HepG2 (cell line): ENCODE data around the gene ISCU.

Experiments
- EP300 ChIP-seq, 3 experiments: sonication (generic) in 1 of 3; formaldehyde crosslinking in 1 of 3; IDR thresholded peaks; 2 replicates each; pipeline versions ENCODE4 v1.5.1 to v1.6.1; 2011 to 2020; ENCODE audit warnings: low read depth in 2 of 3, low read length in 2 of 3, borderline replicate concordance in 1 of 3, improper control_type of control experiment in 1 of 3, mild to moderate bottlenecking in 1 of 3, missing genetic modification reagents in 1 of 3, moderate library complexity in 1 of 3
- HNRNPL ChIP-seq: fragments of 200-400 bp; formaldehyde crosslinking; IDR thresholded peaks from 2 replicates; pipeline ENCODE4 v1.6.1; 2017; ENCODE audit warnings: mild to moderate bottlenecking, low read depth, low read length
- ZNF121 ChIP-seq: sonication (generic); formaldehyde crosslinking; IDR thresholded peaks from 2 replicates; pipeline ENCODE4 v1.5.0; 2020; ENCODE audit warnings: mild to moderate bottlenecking, missing genetic modification reagents
- TF ChIP-seq, protein P1 (sequence below), 2 experiments: sonication (generic) in 1 of 2; formaldehyde crosslinking in 1 of 2; IDR thresholded peaks; 2 replicates each; pipeline versions ENCODE4 v1.5.1 to v1.6.1; 2011 to 2020; ENCODE audit warnings: borderline replicate concordance in 1 of 2, low read depth in 1 of 2, low read length in 1 of 2, mild to moderate bottlenecking in 1 of 2, missing genetic modification reagents in 1 of 2, moderate library complexity in 1 of 2
- TF ChIP-seq, protein P2 (sequence below): IDR thresholded peaks from 2 replicates; pipeline ENCODE4 v1.6.1; 2016; ENCODE audit warnings: missing compliant biosample characterization, missing genetic modification reagents, borderline replicate concordance

DNA sequence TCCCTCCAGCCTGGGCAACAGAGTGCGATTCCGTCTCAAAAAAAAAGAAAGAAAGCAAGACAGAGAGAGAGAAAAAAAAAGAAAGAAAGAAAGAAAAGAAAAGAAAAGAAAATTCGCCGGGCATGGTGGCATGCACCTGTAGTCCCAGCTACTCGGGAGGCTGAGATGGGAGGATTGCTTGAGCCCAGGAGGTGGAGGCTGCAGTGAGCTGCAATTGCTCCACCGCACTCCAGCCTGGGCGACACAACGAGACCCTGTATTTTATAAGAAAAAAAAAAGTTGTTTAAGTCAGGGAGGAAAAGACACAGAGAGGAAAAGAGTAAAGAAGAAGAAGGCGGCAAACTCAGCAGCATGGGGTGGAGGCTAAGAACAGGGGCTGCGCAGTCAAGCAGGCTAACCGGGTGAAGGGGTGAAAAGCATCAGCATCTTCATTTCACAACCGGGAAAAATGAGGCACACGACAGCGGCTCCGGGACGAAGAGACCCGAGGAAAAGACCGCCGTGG, 47.9 kb upstream of the ISCU start:
- TF ChIP-seq, protein P1, sequence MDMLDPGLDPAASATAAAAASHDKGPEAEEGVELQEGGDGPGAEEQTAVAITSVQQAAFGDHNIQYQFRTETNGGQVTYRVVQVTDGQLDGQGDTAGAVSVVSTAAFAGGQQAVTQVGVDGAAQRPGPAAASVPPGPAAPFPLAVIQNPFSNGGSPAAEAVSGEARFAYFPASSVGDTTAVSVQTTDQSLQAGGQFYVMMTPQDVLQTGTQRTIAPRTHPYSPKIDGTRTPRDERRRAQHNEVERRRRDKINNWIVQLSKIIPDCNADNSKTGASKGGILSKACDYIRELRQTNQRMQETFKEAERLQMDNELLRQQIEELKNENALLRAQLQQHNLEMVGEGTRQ (IDR thresholded peaks at IDR 0.05; ENCODE audit: low read depth, low read length) = no peak
- TF ChIP-seq, protein P1 (CRISPR knock-in tag; IDR thresholded peaks at IDR 0.05; ENCODE audit: borderline replicate concordance) = no peak
- TF ChIP-seq, protein P2, sequence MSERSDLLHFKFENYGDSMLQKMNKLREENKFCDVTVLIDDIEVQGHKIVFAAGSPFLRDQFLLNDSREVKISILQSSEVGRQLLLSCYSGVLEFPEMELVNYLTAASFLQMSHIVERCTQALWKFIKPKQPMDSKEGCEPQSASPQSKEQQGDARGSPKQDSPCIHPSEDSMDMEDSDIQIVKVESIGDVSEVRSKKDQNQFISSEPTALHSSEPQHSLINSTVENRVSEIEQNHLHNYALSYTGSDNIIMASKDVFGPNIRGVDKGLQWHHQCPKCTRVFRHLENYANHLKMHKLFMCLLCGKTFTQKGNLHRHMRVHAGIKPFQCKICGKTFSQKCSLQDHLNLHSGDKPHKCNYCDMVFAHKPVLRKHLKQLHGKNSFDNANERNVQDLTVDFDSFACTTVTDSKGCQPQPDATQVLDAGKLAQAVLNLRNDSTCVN (CRISPR knock-in tag) = no peak
- TF ChIP-seq EP300 (IDR thresholded peaks at IDR 0.05; ENCODE audit: low read depth in 2 of 2, low read length in 2 of 2) (no peak), EP300 (CRISPR knock-in tag; IDR thresholded peaks at IDR 0.05; ENCODE audit: borderline replicate concordance) (no peak), ZNF121 (CRISPR knock-in tag) (no peak), HNRNPL (no peak)
